ENCODE measurements around the gene CCT5. TPM values are rescaled to one million over a fixed set of nuclear protein-coding genes. Genes with fewer than 3 reads are reported as not detected.

CCT5 gene
- total and polyA plus RNA-seq, 10 donors = 76.9 to 150 (median 115) TPM

DNA sequence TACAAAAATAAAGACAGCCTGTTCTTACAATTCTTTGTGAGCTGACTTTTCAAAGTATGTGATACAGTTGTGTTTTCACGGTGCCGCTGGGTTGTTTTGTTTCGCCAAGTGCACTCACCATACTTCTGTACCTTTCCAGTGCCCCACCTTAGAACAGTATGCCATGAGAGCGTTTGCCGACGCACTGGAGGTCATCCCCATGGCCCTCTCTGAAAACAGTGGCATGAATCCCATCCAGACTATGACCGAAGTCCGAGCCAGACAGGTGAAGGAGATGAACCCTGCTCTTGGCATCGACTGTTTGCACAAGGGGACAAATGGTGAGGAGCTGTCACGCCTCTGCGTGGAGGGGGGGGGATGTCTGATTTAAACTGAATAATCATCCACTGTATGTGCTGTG is 12.9 kb downstream of the CCT5 start:
- H3K4me3 ChIP-seq = no peak overlapping the region
- intact Hi-C loops (cut with DNase I; ENCODE audit: low total_unique reads) = no loop called here
- DNase-seq = no peak
- H3K4me1 ChIP-seq = peaks cover 0 to 8% (median 0%) of the 10 kb centered on the region in 6 donors
- WGBS, 5 donors = 93 to 99% (median 97%) methylated on average over 11 of the region's 11 CpGs
- peaks cover 8 to 86% (median 78%) of the 10 kb centered on the region in 6 donors for H3K36me3 ChIP-seq
- H3K27ac ChIP-seq = no peak overlapping the region
- H3K27me3 ChIP-seq (replicated peaks in 1 of 7) = no peaks in the 10 kb centered on the region
- no peaks in the 10 kb centered on the region for H3K9me3 ChIP-seq
- no peak for TF ChIP-seq POLR2A (IDR thresholded peaks at IDR 0.05)
- no peak for TF ChIP-seq POLR2AphosphoS5 (IDR thresholded peaks at IDR 0.05)

DNA sequence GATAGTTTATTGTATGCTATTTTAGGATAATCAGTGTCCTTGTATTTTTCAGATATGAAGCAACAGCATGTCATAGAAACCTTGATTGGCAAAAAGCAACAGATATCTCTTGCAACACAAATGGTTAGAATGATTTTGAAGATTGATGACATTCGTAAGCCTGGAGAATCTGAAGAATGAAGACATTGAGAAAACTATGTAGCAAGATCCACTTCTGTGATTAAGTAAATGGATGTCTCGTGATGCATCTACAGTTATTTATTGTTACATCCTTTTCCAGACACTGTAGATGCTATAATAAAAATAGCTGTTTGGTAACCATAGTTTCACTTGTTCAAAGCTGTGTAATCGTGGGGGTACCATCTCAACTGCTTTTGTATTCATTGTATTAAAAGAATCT is 14.5 kb downstream of the CCT5 start:
- 41 to 78% (median 71%) methylated on average over 3 of the region's 3 CpGs for WGBS, 5 donors
- Histone ChIP-seq H3K4me1 (peaks cover 0 to 8% (median 0%) of the 10 kb centered on the region in 6 donors), H3K4me3 (no peak overlapping the region), H3K27me3 (replicated peaks in 1 of 7) (no peaks in the 10 kb centered on the region), H3K27ac (no peak overlapping the region), H3K9me3 (no peaks in the 10 kb centered on the region), H3K36me3 (peaks cover 3 to 70% (median 62%) of the 10 kb centered on the region in 6 donors)
- TF ChIP-seq CTCF (IDR thresholded peaks at IDR 0.05 in 8 of 11, conservative IDR thresholded peaks at IDR 0.05 in 3 of 11) = no peak
- no peak for TF ChIP-seq POLR2A (IDR thresholded peaks at IDR 0.05)
- no peak for TF ChIP-seq POLR2AphosphoS5 (IDR thresholded peaks at IDR 0.05)
- intact Hi-C loops (cut with DNase I; ENCODE audit: low total_unique reads) = no loop called here
- no peak for DNase-seq

DNA sequence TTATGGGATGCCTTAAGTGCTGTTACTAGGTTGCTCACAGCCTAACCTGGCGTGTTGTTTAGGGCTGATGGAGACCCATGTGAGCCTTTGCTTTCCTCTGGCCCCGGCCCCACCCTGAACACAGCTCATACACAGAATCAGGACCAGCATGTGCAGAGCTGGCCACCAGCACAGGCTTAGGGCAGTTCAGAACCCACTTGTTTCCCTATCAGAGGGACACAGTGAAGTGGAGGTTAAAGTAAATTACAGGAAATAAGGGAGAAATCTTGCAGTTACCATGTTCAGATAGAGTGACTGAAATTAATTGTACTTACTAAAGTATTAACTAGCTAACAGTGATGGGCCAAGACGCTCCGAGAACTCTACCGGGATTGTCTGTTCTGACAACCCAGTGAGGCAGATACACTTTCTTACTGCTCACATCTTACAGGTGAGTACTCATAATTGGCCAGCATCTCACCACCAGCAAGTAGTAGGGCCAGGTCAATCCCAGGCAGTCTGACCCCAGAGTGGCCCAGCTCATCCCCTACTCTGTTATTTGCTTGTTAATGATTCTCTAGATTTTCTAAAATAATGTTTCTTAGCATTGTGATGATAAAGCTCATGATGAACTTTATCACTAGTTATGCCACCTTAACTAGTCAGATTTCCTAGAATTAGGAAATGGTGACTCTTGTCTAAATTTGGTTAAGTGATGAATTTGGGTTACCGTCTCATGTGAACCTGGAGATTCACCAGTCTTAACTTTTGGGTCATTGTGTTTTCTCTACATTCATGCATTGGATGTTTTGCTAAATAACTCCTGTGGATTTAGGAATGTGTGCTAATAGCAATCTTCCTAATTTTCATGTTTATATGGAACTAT is 15.4 kb downstream of the CCT5 start:
- intact Hi-C loops (cut with DNase I; ENCODE audit: low total_unique reads) = no loop called here
- Histone ChIP-seq H3K36me3 (peaks cover 0 to 61% (median 53%) of the 10 kb centered on the region in 6 donors), H3K4me3 (no peak overlapping the region), H3K27ac (peak overlapping the region in 1 of 8 donors; percentile 38), H3K9me3 (no peaks in the 10 kb centered on the region), H3K4me1 (peaks cover 0 to 8% (median 0%) of the 10 kb centered on the region in 6 donors), H3K27me3 (replicated peaks in 1 of 7) (no peaks in the 10 kb centered on the region)
- DNase-seq = no peak
- TF ChIP-seq POLR2A (IDR thresholded peaks at IDR 0.05) (no peak), POLR2AphosphoS5 (IDR thresholded peaks at IDR 0.05) (peak in 1 of 3 donors; percentile 3)
- 61 to 76% (median 64%) methylated on average over 6 of the region's 6 CpGs for WGBS, 5 donors

DNA sequence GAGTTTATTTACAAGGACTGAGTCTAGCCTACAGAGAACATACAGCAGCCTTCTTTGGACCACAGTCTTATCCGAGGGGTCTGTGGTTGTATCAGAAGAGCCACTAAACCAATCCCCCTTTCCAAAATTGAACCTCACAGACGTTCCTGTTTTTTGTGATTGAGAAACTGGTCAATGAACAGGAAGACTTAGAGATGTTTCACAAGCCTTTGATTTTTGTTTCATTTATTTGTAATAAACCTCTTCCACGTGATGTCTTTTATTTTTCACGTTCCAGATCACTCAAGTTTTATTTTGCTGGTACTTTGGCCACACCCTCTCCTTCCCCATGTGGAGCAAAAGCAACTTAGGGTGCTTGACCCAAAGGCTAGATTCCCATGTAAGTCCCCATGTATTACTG is 16.1 kb downstream of the CCT5 start:
- peaks cover 0 to 54% (median 46%) of the 10 kb centered on the region in 6 donors for H3K36me3 ChIP-seq
- 41 to 76% (median 52%) methylated on average over 4 of the region's 4 CpGs for WGBS, 5 donors
- no peak overlapping the region for H3K27ac ChIP-seq
- H3K27me3 ChIP-seq (replicated peaks in 1 of 7) = no peaks in the 10 kb centered on the region
- no peak for TF ChIP-seq POLR2AphosphoS5 (IDR thresholded peaks at IDR 0.05)
- TF ChIP-seq POLR2A (IDR thresholded peaks at IDR 0.05) = no peak
- no peak for TF ChIP-seq CTCF (IDR thresholded peaks at IDR 0.05 in 8 of 11, conservative IDR thresholded peaks at IDR 0.05 in 3 of 11)
- H3K4me3 ChIP-seq = no peak overlapping the region
- no peaks in the 10 kb centered on the region for H3K9me3 ChIP-seq
- intact Hi-C loops (cut with DNase I; ENCODE audit: low total_unique reads) = no loop called here
- peaks cover 0 to 8% (median 0%) of the 10 kb centered on the region in 6 donors for H3K4me1 ChIP-seq
- DNase-seq = no peak

DNA sequence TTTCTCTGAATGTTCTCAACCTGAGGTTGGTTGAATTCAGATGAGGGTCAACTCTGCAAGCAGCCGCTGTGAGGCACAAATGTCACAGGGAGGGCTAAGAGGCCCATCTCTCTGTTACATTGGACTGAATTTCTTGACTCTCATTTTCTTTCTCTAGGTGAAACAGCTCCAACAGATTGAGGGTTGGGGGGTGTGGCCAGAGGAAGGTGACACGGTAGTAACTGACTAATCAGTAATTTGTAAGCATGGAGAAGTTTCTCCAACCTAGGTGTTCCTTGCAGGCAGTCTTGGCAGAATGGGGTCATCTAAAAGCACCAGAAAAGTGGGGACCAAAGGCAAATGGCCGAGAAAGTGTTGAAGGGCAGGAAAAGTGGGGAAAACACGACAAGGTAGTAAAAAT is 16.8 kb downstream of the CCT5 start:
- Histone ChIP-seq H3K4me3 (no peak overlapping the region), H3K4me1 (peaks cover 0 to 8% (median 0%) of the 10 kb centered on the region in 6 donors), H3K36me3 (peaks cover 0 to 47% (median 39%) of the 10 kb centered on the region in 6 donors), H3K27me3 (replicated peaks in 1 of 7) (no peaks in the 10 kb centered on the region), H3K9me3 (no peaks in the 10 kb centered on the region), H3K27ac (no peak overlapping the region)
- 82 to 91% (median 87%) methylated on average over 4 of the region's 4 CpGs for WGBS, 5 donors
- no peak for DNase-seq
- TF ChIP-seq POLR2AphosphoS5 (IDR thresholded peaks at IDR 0.05) (no peak), CTCF (IDR thresholded peaks at IDR 0.05 in 8 of 11, conservative IDR thresholded peaks at IDR 0.05 in 3 of 11) (no peak), POLR2A (IDR thresholded peaks at IDR 0.05) (no peak)
- intact Hi-C loops (cut with DNase I; ENCODE audit: low total_unique reads) = no loop called here
